ENCODE results near the gene SIT1. TPM values are rescaled to one million over a fixed set of nuclear protein-coding genes. Genes with fewer than 3 reads are reported as not detected.

The SIT1 gene
- total RNA-seq, 1 donor from 2014 or later = 2.5 TPM

GRCh38 chr9:35661756-35662350, 11.1 kb upstream of the SIT1 start:
- Histone ChIP-seq H3K27ac (peak overlapping the region; percentile 96), H3K4me3 (no peak overlapping the region), H3K9me3 (no peaks in the 10 kb centered on the region), H3K36me3 (peaks cover 0 to 11% of the 10 kb centered on the region in 2 donors), H3K4me1 (peaks cover 36% of the 10 kb centered on the region), H3K27me3 (no peaks in the 10 kb centered on the region)
- TF ChIP-seq POLR2A (IDR thresholded peaks at IDR 0.05) = no peak
- no peak for TF ChIP-seq CTCF (IDR thresholded peaks at IDR 0.05)
- no peak for TF ChIP-seq POLR2AphosphoS5 (IDR thresholded peaks at IDR 0.05; ENCODE audit: insufficient read depth in 1 of 2, low read depth in 1 of 2)
- intact Hi-C loops (cut with DNase I) = no loop called here
- DNase-seq (ENCODE audit: extremely low spot score in 2 of 2) = no peak

GRCh38 chr9:35660966-35661415, 10.3 kb upstream of the SIT1 start:
- Histone ChIP-seq H3K27ac (peak overlapping the region; percentile 96), H3K4me3 (no peak overlapping the region), H3K9me3 (no peaks in the 10 kb centered on the region), H3K27me3 (no peaks in the 10 kb centered on the region), H3K4me1 (peaks cover 36% of the 10 kb centered on the region), H3K36me3 (peaks cover 0 to 11% of the 10 kb centered on the region in 2 donors)
- TF ChIP-seq POLR2A (IDR thresholded peaks at IDR 0.05) = no peak
- TF ChIP-seq POLR2AphosphoS5 (IDR thresholded peaks at IDR 0.05; ENCODE audit: insufficient read depth in 1 of 2, low read depth in 1 of 2) = peak in 1 of 2 donors; percentile 17
- TF ChIP-seq CTCF (IDR thresholded peaks at IDR 0.05) = no peak
- DNase-seq (ENCODE audit: extremely low spot score in 2 of 2) = no peak
- intact Hi-C loops (cut with DNase I) = no loop called here

- intact Hi-C loops (cut with DNase I) = loop anchor here (2.0 to 10.0 kb wide), 3 partner anchors 33 to 155 kb away; partner anchors contain the start of genes HINT2 and SPAG8
- H3K27ac ChIP-seq = peak overlapping the region; percentile 96
- H3K36me3 ChIP-seq = peaks cover 0 to 11% of the 10 kb centered on the region in 2 donors
- DNase-seq (ENCODE audit: extremely low spot score in 2 of 2) = no peak
- H3K9me3 ChIP-seq = no peaks in the 10 kb centered on the region
- TF ChIP-seq POLR2A (IDR thresholded peaks at IDR 0.05) (no peak), POLR2AphosphoS5 (IDR thresholded peaks at IDR 0.05; ENCODE audit: insufficient read depth in 1 of 2, low read depth in 1 of 2) (peak in 1 of 2 donors; percentile 25), CTCF (IDR thresholded peaks at IDR 0.05) (no peak)
- no peaks in the 10 kb centered on the region for H3K27me3 ChIP-seq
- peak overlapping the region; percentile 84 to 97 for H3K4me3 ChIP-seq
- H3K4me1 ChIP-seq = peaks cover 22% of the 10 kb centered on the region
Measured at GRCh38 chr9:35659340-35659739, 8.6 kb upstream of the SIT1 start.

GRCh38 chr9:35658968-35659220, 8.2 kb upstream of the SIT1 start:
- no peak for DNase-seq (ENCODE audit: extremely low spot score in 2 of 2)
- Histone ChIP-seq H3K27me3 (no peaks in the 10 kb centered on the region), H3K27ac (peak overlapping the region; percentile 96), H3K4me3 (peak overlapping the region; percentile 84 to 97), H3K36me3 (peaks cover 0 to 11% of the 10 kb centered on the region in 2 donors), H3K9me3 (no peaks in the 10 kb centered on the region), H3K4me1 (peaks cover 18% of the 10 kb centered on the region)
- TF ChIP-seq POLR2A (IDR thresholded peaks at IDR 0.05) (no peak), POLR2AphosphoS5 (IDR thresholded peaks at IDR 0.05; ENCODE audit: insufficient read depth in 1 of 2, low read depth in 1 of 2) (no peak), CTCF (IDR thresholded peaks at IDR 0.05) (no peak)
- intact Hi-C loops (cut with DNase I) = loop anchor here (2.0 to 10.0 kb wide), 3 partner anchors 33 to 156 kb away; partner anchors contain the start of genes HINT2 and SPAG8
